OCI-LY1 (cell line): ENCODE data around the gene MSL3B.

Source experiments
- H2AFZ ChIP-seq: fragments of 200-600 bp; sonication (generic), shearing (Covaris generic); 2 replicates; pipeline ENCODE4 v1.6.0; 2014; ENCODE audit warnings: antibody characterized with exemption, mild to moderate bottlenecking, low read length
- H3F3A ChIP-seq: fragments of 200-600 bp; sonication (generic), shearing (Covaris generic); 2 replicates; pipeline ENCODE4 v1.6.0; 2014; ENCODE audit warnings: mild to moderate bottlenecking, antibody characterized with exemption, low read length, moderate library complexity; ENCODE audit not compliant: insufficient read depth
- H3K27ac ChIP-seq: fragments of 200-600 bp; sonication (generic); 2 replicates; pipeline ENCODE4 v1.5.1; 2014; ENCODE audit warnings: low read length, mixed run types, mild to moderate bottlenecking, low read depth; ENCODE audit not compliant: poor library complexity, severe bottlenecking
- H3K27me3 ChIP-seq: fragments of 200-600 bp; sonication (generic); 2 replicates; pipeline ENCODE4 v1.6.0; 2014; ENCODE audit warnings: antibody characterized with exemption, mild to moderate bottlenecking, low read length, moderate library complexity; ENCODE audit not compliant: insufficient read depth
- H3K36me3 ChIP-seq: fragments of 200-600 bp; sonication (generic); 2 replicates; pipeline ENCODE4 v1.6.1; 2014; ENCODE audit warnings: mild to moderate bottlenecking, antibody characterized with exemption, low read length, moderate library complexity, mixed read lengths; ENCODE audit not compliant: insufficient read depth
- H3K4me1 ChIP-seq: fragments of 200-600 bp; sonication (generic); 2 replicates; pipeline ENCODE4 v1.5.1; 2014; ENCODE audit warnings: mild to moderate bottlenecking, low read length, moderate library complexity; ENCODE audit not compliant: insufficient read depth, severe bottlenecking
- H3K4me2 ChIP-seq: fragments of 200-600 bp; sonication (generic), shearing (Covaris generic); 2 replicates; pipeline ENCODE4 v1.6.1; 2014; ENCODE audit warnings: low read length
- H3K4me3 ChIP-seq: fragments of 200-600 bp; sonication (generic); 2 replicates; pipeline ENCODE4 v1.5.1; 2014; ENCODE audit warnings: low read length, low read depth, mild to moderate bottlenecking, mixed read lengths; ENCODE audit not compliant: poor library complexity, severe bottlenecking
- H3K79me2 ChIP-seq: fragments of 200-600 bp; shearing (Covaris generic); 2 replicates; pipeline ENCODE4 v1.6.1; 2016; ENCODE audit warnings: mixed run types, low read length, mixed read lengths; ENCODE audit not compliant: insufficient read depth
- H3K9ac ChIP-seq: fragments of 200-600 bp; sonication (generic), shearing (Covaris generic); 2 replicates; pipeline ENCODE4 v1.6.1; 2014; ENCODE audit warnings: mild to moderate bottlenecking, low read length, mixed read lengths
- H3K9me2 ChIP-seq: fragments of 200-600 bp; sonication (generic), shearing (Covaris generic); 2 replicates; pipeline ENCODE4 v1.6.1; 2014; ENCODE audit warnings: low read depth, mild to moderate bottlenecking, low read length, mixed read lengths
- H3K9me3 ChIP-seq: fragments of 200-600 bp; shearing (Covaris generic); 2 replicates; pipeline ENCODE4 v1.6.1; 2014; ENCODE audit warnings: low read length, mixed read lengths
- H4K20me1 ChIP-seq: fragments of 200-600 bp; sonication (generic), shearing (Covaris generic); 2 replicates; pipeline ENCODE4 v1.6.0; 2016; ENCODE audit warnings: mild to moderate bottlenecking, low read length; ENCODE audit not compliant: insufficient read depth
- CTCF ChIP-seq: fragments of 200-600 bp; sonication (generic), shearing (Covaris generic); IDR thresholded peaks from 2 replicates; pipeline ENCODE4 v1.5.1; 2017; ENCODE audit warnings: mild to moderate bottlenecking, antibody characterized with exemption, low read length, moderate library complexity, mixed read lengths
- EZH2 ChIP-seq: fragments of 200-600 bp; sonication (generic), shearing (Covaris generic); IDR thresholded peaks from 2 replicates; pipeline ENCODE4 v1.8.0; 2017; ENCODE audit warnings: borderline replicate concordance, mixed run types, mild to moderate bottlenecking, antibody characterized with exemption, low read length, moderate library complexity, mixed read lengths

Gene MSL3B

GRCh38 chr2:233832869-233833311 lies 35.3 kb downstream of the MSL3B start:
- H3K36me3 ChIP-seq: peaks cover 40% of the 10 kb centered on the region
- H3K79me2 ChIP-seq: peaks cover 7% of the 10 kb centered on the region
- H3K27ac ChIP-seq: peak overlapping the region; percentile 3
- no peaks in the 10 kb centered on the region for H4K20me1 ChIP-seq
- H3K9me2 ChIP-seq: no peaks in the 10 kb centered on the region
- no peak overlapping the region for H3K4me3 ChIP-seq
- H3K4me2 ChIP-seq: no peak overlapping the region
- no peaks in the 10 kb centered on the region for H3F3A ChIP-seq
- H3K9ac ChIP-seq: no peak overlapping the region
- H2AFZ ChIP-seq: no peak overlapping the region
- TF ChIP-seq EZH2 (no peak), CTCF (peak; percentile 46)
- no peaks in the 10 kb centered on the region for H3K9me3 ChIP-seq
- H3K4me1 ChIP-seq: peaks cover 23% of the 10 kb centered on the region
- no peaks in the 10 kb centered on the region for H3K27me3 ChIP-seq

DNA sequence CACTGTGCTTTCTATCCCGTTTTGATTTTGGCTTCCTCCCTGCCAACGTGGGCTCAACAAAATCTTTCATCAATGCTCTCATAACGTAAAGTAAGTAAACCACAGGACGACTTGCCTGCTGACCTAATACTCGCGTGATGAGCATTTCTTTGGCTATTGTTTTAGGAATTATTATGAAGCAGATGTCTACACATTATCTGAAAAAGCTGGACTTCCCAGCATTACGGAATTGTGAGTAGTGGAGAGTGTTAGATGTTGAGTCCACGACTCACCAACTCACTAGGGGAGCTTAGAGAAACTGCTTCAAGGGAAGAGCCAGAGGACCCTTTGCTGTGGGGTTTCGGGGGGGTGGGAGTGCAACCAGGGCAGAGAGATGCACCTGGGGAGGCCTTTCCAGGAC lies 35.8 kb downstream of the MSL3B start:
- no peak overlapping the region for H3K9ac ChIP-seq

DNA sequence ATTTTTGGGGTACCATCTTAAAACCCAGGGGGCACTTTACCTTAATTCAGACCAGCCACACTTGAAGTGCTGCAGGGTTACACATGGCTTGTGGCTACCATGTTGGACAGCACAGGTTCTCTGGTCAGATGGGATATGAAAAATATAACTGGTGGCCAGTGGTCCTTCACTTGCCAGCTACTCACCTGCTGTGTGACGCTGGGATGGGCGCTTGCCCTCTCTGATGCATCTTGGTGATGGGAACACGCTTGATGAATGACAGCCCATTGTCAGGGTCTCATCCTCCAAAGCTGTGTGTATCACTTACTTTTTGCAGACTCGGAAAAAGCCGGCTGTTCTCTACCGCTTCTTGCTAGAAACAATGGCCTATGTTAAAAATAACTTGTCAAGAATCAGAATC lies 36.3 kb downstream of the MSL3B start:
- Histone ChIP-seq H3K36me3 (peaks cover 30% of the 10 kb centered on the region), H3K79me2 (no peaks in the 10 kb centered on the region), H3K27me3 (no peaks in the 10 kb centered on the region), H3K9me3 (no peaks in the 10 kb centered on the region), H4K20me1 (no peaks in the 10 kb centered on the region), H3K4me2 (no peak overlapping the region), H3K27ac (no peak overlapping the region), H3K4me3 (no peak overlapping the region), H3F3A (no peaks in the 10 kb centered on the region), H2AFZ (no peak overlapping the region), H3K9me2 (no peaks in the 10 kb centered on the region), H3K9ac (no peak overlapping the region), H3K4me1 (peaks cover 23% of the 10 kb centered on the region)
- TF ChIP-seq CTCF: no peak
- TF ChIP-seq EZH2: no peak

More for the DNA sequence above, 35.8 kb downstream of the MSL3B start:
- no peak overlapping the region for H3K4me2 ChIP-seq
- no peaks in the 10 kb centered on the region for H3K9me3 ChIP-seq
- H3K79me2 ChIP-seq: peaks cover 2% of the 10 kb centered on the region
- no peak for TF ChIP-seq CTCF
- TF ChIP-seq EZH2: no peak
- no peaks in the 10 kb centered on the region for H3K9me2 ChIP-seq
- H3F3A ChIP-seq: no peaks in the 10 kb centered on the region
- H2AFZ ChIP-seq: no peak overlapping the region
- peaks cover 36% of the 10 kb centered on the region for H3K36me3 ChIP-seq
- no peak overlapping the region for H3K4me3 ChIP-seq
- no peaks in the 10 kb centered on the region for H4K20me1 ChIP-seq
- H3K27ac ChIP-seq: no peak overlapping the region
- peaks cover 23% of the 10 kb centered on the region for H3K4me1 ChIP-seq
- H3K27me3 ChIP-seq: no peaks in the 10 kb centered on the region
